ENCODE data around the gene CYBC1. TPM values are rescaled to one million over a fixed set of nuclear protein-coding genes. Genes with fewer than 3 reads are reported as not detected.
"Not testable (repeated sequence)": the region's sequence is repeated elsewhere in the genome, so short reads cannot be mapped to it uniquely, and the experiment has no call there.

Gene CYBC1
- polyA plus RNA-seq, 12 donors, result 25.9 to 149 (median 30.6) TPM; not detected in 1

DNA sequence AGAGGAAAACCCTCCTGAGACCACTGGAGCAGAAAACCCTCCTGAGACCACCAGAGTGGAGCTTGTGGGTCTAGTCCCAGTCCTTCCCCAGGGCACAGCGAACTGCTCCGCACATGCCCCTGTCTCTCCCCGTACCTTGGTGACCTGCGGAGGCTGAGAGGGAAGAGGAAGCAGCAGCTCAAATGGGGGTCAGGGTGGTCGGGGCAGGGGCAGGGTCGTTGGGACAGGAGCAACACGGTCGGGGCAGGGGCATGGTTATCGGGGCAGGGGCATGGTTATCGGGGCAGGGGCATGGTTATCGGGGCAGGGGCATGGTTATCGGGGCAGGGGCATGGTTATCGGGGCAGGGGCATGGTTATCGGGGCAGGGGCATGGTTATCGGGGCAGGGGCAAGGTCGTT is 38.5 kb downstream of the CYBC1 start:
- DNase-seq, result not testable (repeated sequence)

DNA sequence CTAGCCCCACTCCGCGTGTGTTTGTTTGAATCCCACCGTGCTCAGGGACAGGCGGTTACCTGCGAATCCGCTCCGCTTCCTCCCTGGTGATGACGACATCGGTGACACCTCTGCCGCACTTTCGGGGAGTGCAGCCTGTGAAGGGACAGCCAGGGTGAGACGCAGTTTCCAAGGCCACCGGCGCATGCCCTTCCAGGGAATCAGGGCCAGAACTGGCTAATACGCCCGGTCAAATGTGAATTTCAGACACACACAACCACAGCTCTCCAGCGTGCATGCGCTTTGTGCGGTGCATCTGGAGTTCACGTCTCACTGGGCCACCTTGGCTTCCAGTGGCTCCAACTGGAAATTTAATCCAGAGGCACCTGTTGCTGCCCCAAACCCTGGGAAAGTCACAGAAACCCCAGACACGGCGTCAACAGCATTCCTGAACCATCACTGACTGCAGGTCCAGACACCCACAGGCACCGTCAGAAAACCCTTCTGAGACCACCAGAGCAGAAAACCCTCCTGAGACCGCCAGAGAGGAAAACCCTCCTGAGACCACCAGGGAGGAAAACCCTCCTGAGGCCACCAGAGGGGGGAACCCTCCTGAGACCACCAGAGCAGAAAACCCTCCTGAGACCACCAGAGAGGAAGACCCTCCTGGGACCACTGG is 39.0 kb downstream of the CYBC1 start:
- no peak for DNase-seq

DNA sequence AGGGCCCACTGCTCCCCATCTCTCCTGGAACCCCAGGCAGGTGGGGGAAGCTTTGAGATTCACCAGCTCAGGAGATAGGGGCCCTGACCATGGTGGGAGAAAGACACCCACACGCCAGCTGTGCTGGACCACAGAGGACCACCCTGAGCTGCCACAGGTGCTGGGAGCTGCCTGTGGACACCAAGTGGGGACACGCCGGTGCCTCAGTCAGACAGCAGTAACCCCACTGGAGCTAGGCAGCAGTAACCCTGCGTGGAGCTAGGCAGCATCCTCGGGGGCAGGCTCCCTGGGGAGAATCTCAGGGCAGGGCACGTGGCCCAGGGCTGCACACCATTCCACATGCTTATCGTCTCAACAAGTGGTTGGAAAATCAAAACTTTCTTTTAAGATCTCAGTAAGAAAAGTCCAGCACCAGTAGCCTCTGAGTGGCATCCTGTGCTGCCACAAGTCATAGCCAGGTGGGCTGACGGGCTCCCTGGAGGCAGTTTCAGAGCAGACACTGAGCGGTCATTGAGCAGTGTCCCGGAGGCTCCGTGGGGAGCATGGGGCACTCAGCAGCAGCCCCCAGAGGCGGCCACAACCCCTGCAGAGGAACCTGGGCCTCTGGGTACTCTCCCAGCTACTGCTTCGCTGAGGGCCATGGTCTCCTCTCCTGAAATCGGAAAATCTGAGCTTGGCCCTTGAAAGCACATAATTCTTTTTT is 40.4 kb downstream of the CYBC1 start:
- DNase-seq, result no peak

DNA sequence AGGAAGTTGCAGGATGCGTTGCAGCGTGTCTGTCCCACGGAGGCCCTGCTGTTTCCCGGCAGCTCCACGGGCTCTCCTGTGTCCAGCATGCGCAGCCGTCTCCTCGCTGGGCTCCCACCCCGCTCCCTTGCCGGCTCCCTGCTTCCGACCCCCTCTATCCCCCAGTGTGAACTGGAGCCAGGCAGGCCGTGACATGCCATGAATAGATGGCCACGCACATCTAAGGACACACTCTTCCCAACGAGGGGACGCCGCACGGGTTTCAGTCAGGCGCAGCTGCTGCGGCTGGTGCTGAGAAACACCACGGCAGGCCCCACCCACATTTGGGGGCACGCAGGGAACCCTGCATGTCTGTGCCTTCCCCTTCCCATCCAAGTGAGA is 41.6 kb downstream of the CYBC1 start:
- no peak for DNase-seq

DNA sequence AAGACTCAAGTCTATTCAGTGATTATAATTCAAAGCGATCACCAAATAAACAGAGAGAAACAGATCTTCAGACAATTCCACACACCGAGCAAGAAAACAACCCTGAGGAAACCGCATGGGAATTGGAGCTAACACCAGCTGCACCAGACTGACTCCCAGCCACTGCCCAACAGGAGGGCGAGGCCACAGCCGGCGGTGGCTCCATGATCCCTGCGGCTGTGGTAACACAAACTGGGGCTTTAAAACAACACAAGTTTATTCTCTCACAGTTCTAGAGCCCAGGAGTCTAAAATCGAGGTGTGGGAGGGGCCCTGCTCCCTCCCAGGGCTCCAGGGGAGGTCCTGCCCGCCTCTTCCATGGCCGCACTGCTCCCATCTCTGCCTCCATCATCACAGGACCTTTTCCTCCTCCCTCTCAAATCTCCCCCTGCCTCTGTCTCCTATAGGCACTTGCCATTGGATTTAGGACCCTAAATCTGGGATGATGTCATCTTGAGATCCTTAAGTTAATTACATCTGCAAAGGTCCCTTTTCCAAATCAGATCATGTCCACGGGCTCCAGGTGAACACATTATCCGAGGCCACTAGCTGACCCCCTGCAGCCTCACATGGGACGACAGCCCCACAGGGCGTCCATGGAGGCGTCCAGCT is 42.1 kb downstream of the CYBC1 start:
- no peak for DNase-seq

DNA sequence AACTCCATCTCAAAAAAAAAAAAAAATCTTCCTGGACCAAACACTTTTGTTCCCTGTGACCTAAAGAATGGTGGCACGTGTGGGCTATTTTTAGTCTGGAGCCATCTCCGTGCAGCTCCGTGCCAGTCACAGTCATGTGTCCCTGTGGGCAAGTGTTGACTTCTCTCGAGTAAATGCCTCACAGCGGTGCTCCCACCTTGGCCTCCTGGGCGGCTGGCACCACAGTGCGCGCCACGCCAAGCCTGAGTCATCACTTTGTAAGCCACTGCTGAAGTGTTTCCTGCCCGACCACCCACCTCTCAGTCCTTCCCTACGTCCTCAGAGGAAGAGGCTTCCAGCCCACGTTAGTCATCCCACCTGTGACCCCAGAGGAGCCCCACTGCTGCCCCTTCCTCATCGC is 43.3 kb downstream of the CYBC1 start:
- DNase-seq, result no peak

DNA sequence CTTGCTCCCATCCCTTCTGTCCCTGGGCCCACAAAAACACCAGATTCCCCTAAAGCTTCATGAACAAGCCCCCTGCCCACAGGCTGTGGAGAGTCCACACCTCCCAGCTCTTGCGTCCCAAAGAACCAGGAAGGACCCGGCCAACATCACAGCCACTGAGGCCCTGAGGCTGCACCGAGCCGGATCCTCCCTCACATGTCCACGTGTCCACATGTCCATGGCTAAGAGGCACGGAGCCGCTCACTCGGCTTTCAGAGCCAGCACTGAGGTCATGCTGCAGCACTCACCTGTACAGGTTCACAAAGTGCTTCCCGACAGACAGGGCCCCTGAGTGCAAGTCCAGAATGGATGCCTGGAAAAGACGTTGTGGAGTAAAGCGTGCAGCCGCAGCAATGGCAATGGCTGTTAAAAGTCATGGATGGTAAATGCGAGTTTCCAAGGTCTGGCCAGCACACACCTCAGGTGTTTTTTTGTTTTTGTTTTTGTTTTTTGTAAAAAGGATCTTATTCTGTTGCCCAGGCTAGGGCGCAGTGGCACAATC is 44.4 kb downstream of the CYBC1 start:
- no peak for DNase-seq

DNA sequence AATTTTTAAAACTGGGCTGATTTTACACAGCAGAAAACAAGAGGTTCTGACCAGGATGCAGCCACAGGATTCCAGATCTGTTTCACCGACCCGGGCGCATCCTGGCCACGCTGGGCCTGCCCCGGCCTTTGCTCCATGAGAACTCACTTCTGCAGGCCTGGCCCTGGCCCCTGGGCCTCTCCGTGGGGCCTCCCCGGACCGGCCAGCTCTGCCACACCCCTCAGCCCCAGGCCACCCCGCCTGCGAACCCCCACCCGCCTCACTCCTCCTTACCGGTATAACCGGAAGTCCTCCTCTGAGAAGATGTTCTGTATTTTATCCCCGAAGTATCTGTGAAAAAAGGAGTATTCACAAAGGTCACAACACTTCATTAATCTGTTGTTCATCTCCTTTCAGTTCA is 45.5 kb downstream of the CYBC1 start:
- DNase-seq, result no peak

DNA sequence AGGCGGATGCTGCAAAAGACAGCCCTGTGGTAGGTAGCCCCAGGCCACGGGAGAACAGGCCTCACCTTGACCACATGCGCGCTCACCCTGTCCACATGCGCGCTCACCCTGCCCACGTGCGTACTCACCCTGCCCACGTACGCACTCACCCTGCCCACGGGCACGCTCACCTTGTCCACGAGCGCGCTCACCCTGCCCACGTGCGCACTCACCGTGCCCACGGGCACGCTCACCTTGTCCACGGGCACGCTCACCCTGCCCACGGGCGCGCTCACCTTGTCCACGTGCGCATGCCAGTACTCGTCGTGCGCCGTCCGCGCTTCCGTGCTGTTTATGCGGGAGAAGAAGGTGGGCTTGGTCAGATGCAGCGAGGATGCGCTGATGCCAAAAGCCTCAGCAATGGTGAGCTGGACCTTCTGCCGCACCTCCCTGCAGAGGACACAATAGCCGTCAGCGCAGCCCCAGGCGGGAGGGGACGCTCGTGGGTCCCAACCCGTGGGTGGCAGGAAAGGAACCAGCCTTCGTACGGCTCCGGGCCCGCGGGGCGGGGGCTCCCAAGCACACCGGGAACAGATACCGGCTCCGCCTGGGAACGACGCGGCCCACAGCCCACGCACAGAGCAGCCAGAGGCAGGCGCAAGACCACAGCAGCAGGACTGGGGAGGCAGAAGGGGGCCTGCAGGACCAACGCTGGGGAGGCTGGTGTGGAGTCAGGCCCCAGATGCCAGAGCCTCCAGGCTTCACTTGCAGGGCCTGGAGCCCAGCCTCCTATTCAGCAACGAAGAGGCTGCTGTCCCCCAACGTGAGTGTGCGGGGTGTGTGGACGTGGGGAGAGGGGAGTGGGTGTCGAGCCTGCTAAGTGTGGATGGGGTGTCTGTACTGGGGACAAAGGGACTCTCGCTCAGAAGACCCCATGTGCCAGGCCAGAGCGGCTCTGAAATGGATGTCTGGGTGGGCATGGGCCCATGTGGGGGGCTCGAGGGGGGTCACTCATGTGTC is 46.6 kb downstream of the CYBC1 start:
- DNase-seq, result no peak

DNA sequence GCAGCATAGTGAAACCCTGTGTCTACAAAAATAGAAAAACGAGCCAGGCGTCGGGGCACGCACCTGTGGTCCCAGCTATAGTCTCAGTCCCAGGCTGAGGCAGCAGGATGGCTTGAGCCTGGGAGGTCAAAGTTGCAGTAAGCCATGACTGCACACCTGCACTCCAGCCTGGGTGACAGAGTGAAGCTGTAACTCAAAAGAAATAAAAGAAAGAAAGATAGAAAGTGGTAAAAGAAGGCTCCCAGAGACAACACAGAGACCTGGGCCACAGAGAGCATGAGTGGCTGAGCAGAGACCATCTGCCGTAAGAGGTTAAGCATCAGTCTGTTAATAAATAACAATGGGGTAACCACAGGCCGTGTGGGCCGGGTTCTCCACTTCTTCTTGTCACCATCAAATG is 47.7 kb downstream of the CYBC1 start:
- DNase-seq, result no peak

DNA sequence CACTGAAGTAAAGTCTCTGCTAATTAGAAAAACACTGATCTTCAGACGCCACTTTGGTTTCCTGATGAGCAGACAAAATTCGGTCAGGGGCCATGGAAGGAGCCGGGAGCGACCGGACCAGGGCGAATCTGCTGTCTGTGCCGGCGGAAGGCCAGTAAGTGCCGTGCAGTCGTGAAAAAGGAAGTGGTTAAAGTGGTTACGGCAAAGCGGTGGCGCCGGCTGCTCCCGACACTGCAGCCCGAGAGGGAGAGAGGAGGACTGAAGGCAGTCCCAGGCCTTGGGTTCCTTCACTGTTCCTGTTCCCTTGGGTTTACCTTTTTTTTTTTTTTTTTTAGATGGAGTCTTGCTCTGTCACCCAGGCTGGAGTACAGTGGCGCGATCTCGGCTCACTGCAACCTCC is 49.7 kb downstream of the CYBC1 start:
- DNase-seq, result no peak

DNA sequence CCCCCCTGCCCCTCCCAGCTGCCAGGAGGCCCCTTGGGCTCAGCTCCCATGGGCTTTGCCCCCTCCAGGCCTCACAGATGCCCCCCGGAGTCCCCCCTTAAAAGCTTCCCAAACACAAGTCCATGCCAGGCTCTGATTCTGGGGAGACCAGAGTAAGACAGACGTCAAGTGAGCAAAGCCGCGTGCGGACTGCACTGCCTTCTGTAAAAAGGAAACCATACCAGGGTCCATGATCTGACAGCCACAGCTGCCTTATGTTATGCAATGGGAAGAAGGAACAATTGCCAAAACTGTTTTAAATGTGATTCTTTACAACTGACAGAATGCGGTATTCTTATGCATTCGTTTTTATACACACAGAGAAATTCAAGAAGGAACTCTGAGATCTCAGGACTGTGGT is 50.3 kb downstream of the CYBC1 start:
- no peak for DNase-seq

DNA sequence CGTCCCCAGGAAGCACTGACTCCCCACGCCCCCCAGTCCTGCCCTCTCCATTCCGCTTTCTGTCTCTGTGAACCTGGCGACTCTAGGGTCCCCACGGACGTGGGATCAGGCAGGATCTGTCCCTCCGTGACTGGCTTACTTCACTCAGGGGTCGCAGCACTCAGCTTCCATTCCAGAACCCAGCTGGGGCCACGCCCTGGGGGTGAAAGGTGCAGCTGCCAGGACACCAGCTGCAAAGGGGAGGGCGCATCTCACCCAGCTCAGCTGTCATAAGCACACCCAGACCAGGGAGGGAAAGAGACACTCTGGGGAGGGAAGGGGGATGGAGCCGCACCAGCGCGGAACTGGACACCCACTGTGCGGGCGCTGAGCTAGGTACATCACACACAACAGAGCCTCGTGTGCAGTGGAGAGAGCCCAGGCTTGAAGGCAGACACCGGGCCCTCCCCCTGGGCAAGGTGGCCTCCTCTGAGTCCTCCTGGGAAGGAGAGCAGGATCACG is 50.9 kb downstream of the CYBC1 start:
- DNase-seq, result no peak

DNA sequence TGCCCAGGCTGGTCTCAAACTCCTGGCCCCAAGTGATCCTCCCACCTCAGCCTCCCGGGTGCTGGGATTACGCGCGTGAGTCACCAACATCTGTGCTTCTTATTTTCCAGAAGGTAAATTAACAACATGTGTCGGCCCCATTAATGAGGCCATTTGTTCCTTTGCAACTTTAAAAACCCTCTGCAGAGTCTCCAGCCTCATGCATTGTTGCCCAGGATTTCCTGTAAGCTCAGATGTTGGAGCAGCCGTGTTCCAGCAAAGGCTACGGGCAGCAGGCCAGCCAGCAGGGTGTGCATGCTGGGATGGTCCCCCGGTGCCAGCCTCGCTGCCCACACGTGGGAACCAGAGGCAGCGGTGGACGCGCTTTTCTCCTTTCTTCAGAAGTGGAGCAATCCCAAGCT is 51.5 kb downstream of the CYBC1 start:
- peak; percentile 84 for DNase-seq

DNA sequence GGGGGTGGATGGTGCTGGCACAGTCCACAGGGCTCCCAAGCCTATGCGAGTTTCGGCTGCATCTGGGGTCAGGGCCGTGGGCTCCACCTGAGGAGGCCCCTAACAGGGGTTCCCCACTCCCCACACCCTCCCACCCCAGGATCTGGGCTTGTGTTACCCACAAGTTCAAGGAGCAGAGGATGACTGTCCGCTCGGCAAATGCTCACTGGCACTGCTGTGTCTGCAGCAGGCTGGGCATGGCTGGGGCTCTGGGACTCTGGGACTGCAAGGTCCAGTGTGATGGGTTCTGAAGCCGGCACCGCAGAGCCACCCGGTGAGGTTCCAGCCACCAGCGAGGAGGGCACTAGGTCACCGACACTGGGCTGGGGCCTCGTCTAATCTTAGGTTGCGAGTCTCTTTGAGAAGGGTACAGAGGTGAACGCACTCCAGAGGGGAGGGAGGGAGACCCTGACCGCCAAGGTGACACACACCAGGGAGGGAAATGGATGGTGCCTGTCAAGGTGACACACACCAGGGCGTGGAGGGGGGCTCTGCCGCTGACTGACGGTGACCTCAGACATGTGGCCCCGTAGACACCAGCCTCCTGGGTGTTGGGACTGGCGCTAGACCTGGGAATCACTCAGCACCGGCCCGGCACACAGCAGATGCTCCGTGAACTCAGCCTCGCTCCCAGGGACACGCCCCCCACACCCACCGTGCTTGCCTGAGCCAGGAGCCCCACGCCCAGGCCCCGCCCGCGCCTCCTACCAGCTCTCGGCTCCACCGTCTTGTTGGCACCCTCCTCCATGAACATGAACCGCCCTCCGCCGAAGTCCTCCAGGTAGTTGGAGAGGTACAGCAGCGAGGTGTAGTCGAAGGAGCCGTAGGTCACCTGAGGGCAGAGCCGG is 52.9 kb downstream of the CYBC1 start:
- no peak for DNase-seq

DNA sequence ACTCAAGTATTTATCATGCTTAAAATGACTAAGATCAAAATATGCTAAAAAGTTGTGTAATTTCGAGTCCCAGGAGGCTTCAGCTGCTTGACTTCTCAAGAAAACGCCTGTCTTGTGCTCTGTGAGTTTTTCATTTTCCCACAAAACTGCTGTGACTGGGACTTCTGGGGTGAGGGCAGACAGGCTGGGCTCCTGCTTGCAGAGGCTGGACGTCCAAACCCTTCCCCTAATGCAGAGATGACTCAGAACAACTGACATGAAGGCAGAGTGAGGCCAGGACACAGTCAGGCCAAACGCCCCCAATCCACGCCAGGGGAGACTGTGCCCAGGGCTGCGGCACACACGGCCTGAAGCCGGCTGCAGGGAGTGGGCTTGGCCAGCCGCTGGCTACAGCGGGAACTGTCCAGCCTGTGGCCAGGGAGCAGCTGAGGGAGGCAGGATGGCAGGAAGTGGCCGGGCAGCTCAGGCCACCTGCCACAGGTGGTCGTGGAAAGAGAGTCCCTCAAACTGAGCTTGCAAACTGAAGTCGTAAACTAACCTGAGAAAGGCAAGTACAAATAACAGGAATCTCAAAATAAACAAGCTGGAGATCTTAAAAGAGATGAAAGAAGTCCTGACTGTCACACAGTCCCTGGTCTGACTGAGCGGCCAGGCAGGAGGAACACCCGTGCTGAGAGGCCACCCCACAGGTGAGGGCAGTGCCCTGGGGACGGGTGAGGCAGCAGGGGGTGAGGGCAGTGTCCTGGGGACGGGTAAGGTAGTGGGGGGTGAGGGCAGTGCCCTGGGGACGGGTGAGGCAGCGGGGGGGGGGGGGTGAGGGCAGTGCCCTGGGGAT is 53.7 kb downstream of the CYBC1 start:
- DNase-seq, result no peak

DNA sequence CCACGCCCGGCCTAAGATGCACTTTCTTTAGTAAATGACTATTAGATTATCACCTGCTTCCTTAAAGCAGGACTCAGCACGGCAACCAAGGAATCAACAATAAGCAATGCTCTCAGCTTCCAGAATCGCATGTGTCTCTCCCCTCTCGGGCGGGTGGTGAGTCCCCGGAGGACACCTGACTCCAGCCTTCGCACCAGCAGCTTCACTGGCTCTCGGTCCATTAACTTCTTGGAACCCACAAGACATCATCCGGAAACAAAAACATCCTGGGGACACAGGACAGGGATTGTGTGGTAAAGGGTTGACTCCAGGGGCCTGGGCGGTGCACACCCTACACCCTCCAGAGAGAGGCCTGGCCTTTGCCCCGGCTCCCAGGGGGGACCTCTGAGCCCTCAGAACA is 56.3 kb downstream of the CYBC1 start:
- no peak for DNase-seq

DNA sequence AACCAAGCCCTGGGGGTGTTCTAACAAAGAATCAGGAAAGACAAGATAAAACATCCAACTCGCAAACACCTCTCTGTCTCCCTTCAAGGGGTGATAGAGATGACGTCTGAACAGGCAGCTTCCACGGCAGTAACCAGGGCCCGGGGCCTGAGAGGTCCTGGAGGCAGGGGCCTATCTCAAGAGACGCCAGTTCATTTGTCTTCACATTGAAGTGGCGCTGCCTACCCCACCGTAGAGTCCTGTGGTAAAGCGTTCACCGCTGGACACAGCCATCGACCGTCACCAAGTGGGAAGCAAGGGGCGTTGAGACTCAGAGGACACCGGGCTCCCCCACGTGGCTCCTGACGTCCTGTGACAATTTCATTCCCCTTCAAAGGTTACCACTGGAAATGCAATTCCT is 57.6 kb downstream of the CYBC1 start:
- DNase-seq, result no peak

All from muscle of arm (tissue), 12 donors.